Activated T-cell treated with anti-CD3 and anti-CD28 coated beads, Interleukin-2, amount 50 U/mL, for 24 hours (primary cell): ENCODE measurements around the gene ATP5ME.

Experiments used
- DNase-seq: peaks from one replicate; pipeline ENCODE4 v3.0.0-alpha.2; 2020
- H3K27ac Mint-ChIP-seq: 2 replicates; pipeline ENCODE4 v1.8.0; 2020; ENCODE audit warnings: mild to moderate bottlenecking, mixed read lengths
- H3K27me3 Mint-ChIP-seq: 2 replicates; pipeline ENCODE4 v1.8.0; 2020; ENCODE audit warnings: mixed read lengths
- H3K36me3 Mint-ChIP-seq: 2 replicates; pipeline ENCODE4 v1.8.0; 2020; ENCODE audit warnings: low read depth, mixed read lengths
- H3K4me1 Mint-ChIP-seq: 2 replicates; pipeline ENCODE4 v1.8.0; 2020; ENCODE audit warnings: low read depth, mixed read lengths
- H3K4me3 Mint-ChIP-seq: 2 replicates; pipeline ENCODE4 v1.8.0; 2020; ENCODE audit warnings: mild to moderate bottlenecking, moderate library complexity, mixed read lengths
- H3K9me3 Mint-ChIP-seq: 2 replicates; pipeline ENCODE4 v1.8.0; 2020; ENCODE audit warnings: mixed read lengths

The ATP5ME gene

GRCh38 chr4:674172-675035, at the start of gene ATP5ME, which contains the start of gene MYL5:
Gene ATP5ME (minus strand): TSS chr4:674276. CDS start chr4:674247, 29 bp downstream.
Gene MYL5 (plus strand): TSS chr4:674542. CDS start chr4:678027, 3,485 bp downstream.
- peaks cover 21% of the 10 kb centered on the region for H3K4me1 Mint-ChIP-seq
- peak; percentile 100 for DNase-seq
- H3K36me3 Mint-ChIP-seq: peaks cover 43% of the 10 kb centered on the region
- H3K27me3 Mint-ChIP-seq: no peaks in the 10 kb centered on the region
- H3K9me3 Mint-ChIP-seq: no peaks in the 10 kb centered on the region
- H3K27ac Mint-ChIP-seq: peak within 1 kb of the TSS; percentile 93
- H3K4me3 Mint-ChIP-seq: peak within 1 kb of the TSS; percentile 92

- no peaks in the 10 kb centered on the region for H3K27me3 Mint-ChIP-seq
- H3K27ac Mint-ChIP-seq: no peak overlapping the region
- no peak for DNase-seq
- peaks cover 45% of the 10 kb centered on the region for H3K36me3 Mint-ChIP-seq
- peaks cover 23% of the 10 kb centered on the region for H3K4me1 Mint-ChIP-seq
- H3K4me3 Mint-ChIP-seq: no peak overlapping the region
- H3K9me3 Mint-ChIP-seq: no peaks in the 10 kb centered on the region
Observed at GRCh38 chr4:722851-723360, 48.8 kb upstream of the ATP5ME start.

DNA sequence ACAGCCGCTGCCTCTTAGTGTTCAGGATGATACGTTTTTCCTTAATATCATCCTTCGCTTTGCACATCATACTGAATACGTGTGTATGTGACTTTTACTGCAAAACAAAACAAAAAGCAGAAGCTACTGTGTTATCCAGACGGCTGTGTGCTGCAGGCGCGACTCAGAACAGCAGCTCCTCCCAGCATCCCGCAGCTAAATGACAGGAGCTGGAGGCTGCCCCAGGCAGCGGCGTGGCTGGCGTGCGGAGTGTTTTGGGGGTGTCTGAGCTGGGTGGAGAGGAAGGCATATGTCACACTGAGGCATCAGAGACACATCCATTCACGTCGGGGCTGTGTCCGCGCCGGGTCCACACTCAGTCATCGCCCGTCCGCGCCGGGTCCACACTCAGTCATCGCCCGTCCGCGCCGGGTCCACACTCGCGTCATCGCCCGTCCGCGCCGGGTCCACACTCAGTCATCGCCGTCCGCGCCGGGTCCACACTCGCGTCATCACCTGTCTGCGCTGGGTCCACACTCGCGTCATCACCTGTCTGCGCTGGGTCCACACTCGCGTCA, 48.2 kb upstream of the ATP5ME start:
- Mint-ChIP-seq H3K27me3 (no peaks in the 10 kb centered on the region), H3K9me3 (no peaks in the 10 kb centered on the region)

GRCh38 chr4:721261-722168, 47.4 kb upstream of the ATP5ME start:
- H3K27me3 Mint-ChIP-seq: no peaks in the 10 kb centered on the region
- H3K9me3 Mint-ChIP-seq: no peaks in the 10 kb centered on the region
- DNase-seq: no peak
- H3K36me3 Mint-ChIP-seq: peaks cover 45% of the 10 kb centered on the region
- no peak overlapping the region for H3K4me3 Mint-ChIP-seq
- no peak overlapping the region for H3K27ac Mint-ChIP-seq
- H3K4me1 Mint-ChIP-seq: peaks cover 15% of the 10 kb centered on the region

More for the DNA sequence above, 48.2 kb upstream of the ATP5ME start:
- peaks cover 45% of the 10 kb centered on the region for H3K36me3 Mint-ChIP-seq
- no peak overlapping the region for H3K27ac Mint-ChIP-seq
- H3K4me1 Mint-ChIP-seq: peaks cover 18% of the 10 kb centered on the region
- H3K4me3 Mint-ChIP-seq: no peak overlapping the region
- no peak for DNase-seq

GRCh38 chr4:720111-720860, 46.2 kb upstream of the ATP5ME start:
- peaks cover 11% of the 10 kb centered on the region for H3K4me1 Mint-ChIP-seq
- no peaks in the 10 kb centered on the region for H3K27me3 Mint-ChIP-seq
- H3K27ac Mint-ChIP-seq: no peak overlapping the region
- no peak overlapping the region for H3K4me3 Mint-ChIP-seq
- no peaks in the 10 kb centered on the region for H3K9me3 Mint-ChIP-seq
- H3K36me3 Mint-ChIP-seq: peaks cover 43% of the 10 kb centered on the region
- DNase-seq: no peak

- no peak overlapping the region for H3K27ac Mint-ChIP-seq
- H3K27me3 Mint-ChIP-seq: no peaks in the 10 kb centered on the region
- no peak for DNase-seq
- H3K36me3 Mint-ChIP-seq: peaks cover 37% of the 10 kb centered on the region
- H3K4me3 Mint-ChIP-seq: no peak overlapping the region
- H3K9me3 Mint-ChIP-seq: no peaks in the 10 kb centered on the region
- H3K4me1 Mint-ChIP-seq: peaks cover 10% of the 10 kb centered on the region
Observed at GRCh38 chr4:718460-718859, 44.4 kb upstream of the ATP5ME start.

DNA sequence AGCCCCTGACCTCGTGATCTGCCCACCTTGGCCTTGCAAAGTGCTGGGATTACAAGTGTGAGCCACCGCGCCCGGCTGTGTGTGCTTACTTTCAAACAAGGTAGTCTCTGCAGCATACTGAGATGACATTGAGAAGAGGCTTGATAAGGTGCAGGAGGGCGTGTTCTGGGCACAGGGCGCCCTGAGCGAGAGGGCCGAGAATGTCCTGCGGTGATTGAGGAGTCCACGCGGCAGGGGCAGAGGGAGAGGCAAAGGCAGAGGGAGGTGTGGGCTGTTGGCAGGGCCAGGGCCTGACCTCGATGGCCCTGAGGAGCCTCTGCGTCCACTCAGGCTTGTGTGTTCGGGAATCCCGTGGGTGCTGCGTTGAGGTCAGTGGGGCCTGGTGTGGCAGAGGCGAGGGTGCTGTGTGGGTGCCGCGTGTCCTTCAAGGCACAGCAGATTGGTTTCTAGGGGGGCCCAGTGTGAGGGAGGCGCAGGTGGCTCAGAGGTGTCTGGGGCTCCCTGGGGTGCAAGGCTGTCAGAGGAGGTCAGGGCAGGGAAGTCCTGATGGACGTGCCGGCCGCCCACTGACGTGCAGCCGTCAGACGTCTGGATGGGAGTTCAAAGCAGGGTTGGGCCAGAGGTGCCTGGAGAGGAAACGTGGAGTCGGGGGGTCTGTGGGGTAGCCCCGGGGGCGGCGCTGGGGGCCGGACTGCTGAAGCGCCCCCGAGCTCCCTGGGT, 43.7 kb upstream of the ATP5ME start:
- H3K4me1 Mint-ChIP-seq: peaks cover 10% of the 10 kb centered on the region
- no peak overlapping the region for H3K4me3 Mint-ChIP-seq
- DNase-seq: no peak
- H3K36me3 Mint-ChIP-seq: peaks cover 30% of the 10 kb centered on the region
- peak overlapping the region; percentile 24 for H3K27ac Mint-ChIP-seq
- H3K27me3 Mint-ChIP-seq: no peaks in the 10 kb centered on the region
- no peaks in the 10 kb centered on the region for H3K9me3 Mint-ChIP-seq

- Mint-ChIP-seq H3K9me3 (no peaks in the 10 kb centered on the region), H3K27me3 (no peaks in the 10 kb centered on the region), H3K4me3 (no peak overlapping the region), H3K36me3 (peaks cover 9% of the 10 kb centered on the region), H3K27ac (no peak overlapping the region), H3K4me1 (peaks cover 24% of the 10 kb centered on the region)
- no peak for DNase-seq
Observed at GRCh38 chr4:714087-714486, 40.0 kb upstream of the ATP5ME start.

DNA sequence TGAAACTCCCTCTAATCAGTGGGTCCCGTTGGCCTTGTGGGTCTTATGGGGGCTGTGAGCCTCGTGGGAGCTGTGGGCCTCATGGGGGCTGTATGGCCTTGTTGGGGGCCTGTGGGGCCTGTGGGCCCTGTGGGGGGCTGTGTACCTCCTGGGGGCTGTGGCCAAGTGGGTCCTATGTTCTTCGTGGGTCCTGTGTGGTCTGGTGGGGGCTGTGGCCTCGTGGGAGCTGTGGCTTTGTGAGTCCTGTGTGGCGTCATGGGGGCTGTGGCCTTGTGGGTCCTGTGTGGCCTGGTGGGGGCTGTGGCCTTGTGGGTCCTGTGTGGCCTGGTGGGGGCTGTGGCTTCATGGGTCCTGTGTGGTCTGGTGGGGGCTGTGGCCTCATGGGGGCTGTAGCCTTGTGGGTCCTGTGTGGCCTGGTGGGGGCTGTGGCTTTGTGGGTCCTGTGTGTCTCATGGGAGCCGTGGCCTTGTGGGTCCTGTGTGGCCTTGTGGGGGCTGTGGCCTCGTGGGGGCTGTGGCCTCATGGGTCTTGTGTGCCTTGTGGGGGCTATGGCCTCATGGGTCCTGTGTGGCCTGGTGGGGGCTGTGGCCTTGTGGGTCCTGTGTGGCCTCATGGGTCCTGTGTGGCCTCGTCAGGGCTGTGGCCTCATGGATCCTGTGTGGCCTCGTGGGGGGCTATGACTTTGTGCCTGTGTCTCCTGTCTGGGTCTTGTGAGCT, 39.0 kb upstream of the ATP5ME start:
- no peaks in the 10 kb centered on the region for H3K27me3 Mint-ChIP-seq
- peaks cover 9% of the 10 kb centered on the region for H3K36me3 Mint-ChIP-seq
- no peak for DNase-seq
- H3K4me3 Mint-ChIP-seq: no peak overlapping the region
- H3K4me1 Mint-ChIP-seq: peaks cover 30% of the 10 kb centered on the region
- no peaks in the 10 kb centered on the region for H3K9me3 Mint-ChIP-seq
- H3K27ac Mint-ChIP-seq: no peak overlapping the region

DNA sequence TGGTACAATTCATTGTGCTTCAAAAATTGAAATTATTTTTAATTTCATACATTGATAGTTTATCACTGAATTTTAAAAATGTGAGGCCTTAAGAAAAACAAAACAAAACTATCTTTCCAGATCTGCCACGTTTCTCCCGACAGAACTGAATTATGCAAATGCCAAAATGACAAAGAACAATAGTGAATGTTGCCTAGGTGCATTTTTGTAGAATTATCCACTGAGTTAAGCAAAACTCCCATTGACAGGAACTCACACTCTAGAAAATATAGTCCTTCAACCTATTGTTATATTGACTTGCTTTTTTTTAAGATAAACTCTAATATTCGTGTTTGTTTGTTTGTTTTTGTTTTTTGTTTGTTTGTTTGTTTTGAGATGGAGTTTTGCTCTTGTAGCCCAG, 38.0 kb upstream of the ATP5ME start:
- DNase-seq: no peak
- Mint-ChIP-seq H3K27me3 (no peaks in the 10 kb centered on the region), H3K36me3 (peaks cover 9% of the 10 kb centered on the region), H3K4me3 (no peak overlapping the region), H3K4me1 (peaks cover 30% of the 10 kb centered on the region), H3K27ac (no peak overlapping the region), H3K9me3 (no peaks in the 10 kb centered on the region)

- peaks cover 30% of the 10 kb centered on the region for H3K4me1 Mint-ChIP-seq
- no peak overlapping the region for H3K27ac Mint-ChIP-seq
- H3K36me3 Mint-ChIP-seq: peaks cover 9% of the 10 kb centered on the region
- no peaks in the 10 kb centered on the region for H3K27me3 Mint-ChIP-seq
- no peak for DNase-seq
- no peaks in the 10 kb centered on the region for H3K9me3 Mint-ChIP-seq
- no peak overlapping the region for H3K4me3 Mint-ChIP-seq
Observed at GRCh38 chr4:710916-711315, 36.8 kb upstream of the ATP5ME start.

GRCh38 chr4:710116-710515, 36.0 kb upstream of the ATP5ME start:
- no peak for DNase-seq
- H3K4me3 Mint-ChIP-seq: no peak overlapping the region
- peaks cover 30% of the 10 kb centered on the region for H3K4me1 Mint-ChIP-seq
- no peaks in the 10 kb centered on the region for H3K27me3 Mint-ChIP-seq
- no peak overlapping the region for H3K27ac Mint-ChIP-seq
- peaks cover 9% of the 10 kb centered on the region for H3K36me3 Mint-ChIP-seq
- no peaks in the 10 kb centered on the region for H3K9me3 Mint-ChIP-seq

GRCh38 chr4:709348-709747, 35.3 kb upstream of the ATP5ME start:
- H3K4me3 Mint-ChIP-seq: no peak overlapping the region
- no peak overlapping the region for H3K27ac Mint-ChIP-seq

More at GRCh38 chr4:709348-709747, 35.3 kb upstream of the ATP5ME start:
- Mint-ChIP-seq H3K4me1 (peaks cover 25% of the 10 kb centered on the region), H3K9me3 (no peaks in the 10 kb centered on the region), H3K27me3 (no peaks in the 10 kb centered on the region), H3K36me3 (peaks cover 6% of the 10 kb centered on the region)
- DNase-seq: no peak
